ENCODE data around the gene SAMD13. TPM values are rescaled to one million over a fixed set of nuclear protein-coding genes. Genes with fewer than 3 reads are reported as not detected.

SAMD13 gene
- total RNA-seq, 1 experiment from 2014 or later = 2.5 TPM

DNA sequence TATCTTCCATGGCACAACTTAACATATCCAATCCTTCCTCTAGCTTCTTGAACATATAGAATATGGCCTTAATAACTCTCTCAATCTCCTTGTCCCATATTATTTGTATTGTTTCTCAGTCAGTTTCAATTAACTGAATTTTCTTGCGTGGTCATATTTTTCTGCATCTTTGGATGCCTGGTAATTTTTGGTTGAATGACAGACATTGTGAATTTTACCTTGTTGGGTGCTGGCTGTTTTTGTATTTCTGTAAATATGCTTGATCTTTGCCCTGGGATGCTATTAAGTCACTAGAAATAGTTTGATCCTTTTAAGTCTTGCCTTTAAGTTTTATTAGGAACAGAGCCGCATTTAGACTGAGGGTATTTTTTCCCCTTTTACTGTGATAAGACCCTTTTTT is 5.9 kb downstream of the SAMD13 start:
- in situ Hi-C loops (cut with HindIII; ENCODE audit: low pct_unique_long_range_greater_than_20kb, low sequenced_read_pairs) = no loop called here
- no peak for DNase-seq (ENCODE audit: low read depth)

- DNase-seq (ENCODE audit: low read depth) = no peak
- in situ Hi-C loops (cut with HindIII; ENCODE audit: low pct_unique_long_range_greater_than_20kb, low sequenced_read_pairs) = no loop called here
These were observed 9.8 kb downstream of the SAMD13 start for GRCh38 chr1:84311296-84311695.

- in situ Hi-C loops (cut with HindIII; ENCODE audit: low pct_unique_long_range_greater_than_20kb, low sequenced_read_pairs) = no loop called here
- no peak for DNase-seq (ENCODE audit: low read depth)
These were observed 18.2 kb downstream of the SAMD13 start for GRCh38 chr1:84319662-84320061.

DNA sequence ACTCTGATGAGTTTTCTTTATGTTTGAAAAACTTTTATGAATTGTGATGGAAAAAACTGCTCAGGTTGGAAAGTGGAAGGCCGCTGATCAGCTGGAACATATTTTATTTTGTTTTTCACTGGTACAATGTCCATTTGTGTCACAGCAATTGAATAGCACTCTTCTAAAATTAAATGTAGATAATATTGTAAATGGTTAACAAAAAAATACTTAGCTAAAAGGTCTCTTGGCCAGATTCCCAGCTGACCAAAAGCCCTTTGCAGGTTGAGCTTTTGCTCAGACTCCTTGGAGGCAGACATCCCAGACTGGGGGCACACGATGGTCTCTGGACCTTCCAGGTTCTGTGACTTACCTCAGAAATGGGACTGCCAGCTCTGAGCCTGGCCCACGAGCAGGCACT is 26.3 kb downstream of the SAMD13 start:
- DNase-seq (ENCODE audit: low read depth) = no peak
- in situ Hi-C loops (cut with HindIII; ENCODE audit: low pct_unique_long_range_greater_than_20kb, low sequenced_read_pairs) = no loop called here

DNA sequence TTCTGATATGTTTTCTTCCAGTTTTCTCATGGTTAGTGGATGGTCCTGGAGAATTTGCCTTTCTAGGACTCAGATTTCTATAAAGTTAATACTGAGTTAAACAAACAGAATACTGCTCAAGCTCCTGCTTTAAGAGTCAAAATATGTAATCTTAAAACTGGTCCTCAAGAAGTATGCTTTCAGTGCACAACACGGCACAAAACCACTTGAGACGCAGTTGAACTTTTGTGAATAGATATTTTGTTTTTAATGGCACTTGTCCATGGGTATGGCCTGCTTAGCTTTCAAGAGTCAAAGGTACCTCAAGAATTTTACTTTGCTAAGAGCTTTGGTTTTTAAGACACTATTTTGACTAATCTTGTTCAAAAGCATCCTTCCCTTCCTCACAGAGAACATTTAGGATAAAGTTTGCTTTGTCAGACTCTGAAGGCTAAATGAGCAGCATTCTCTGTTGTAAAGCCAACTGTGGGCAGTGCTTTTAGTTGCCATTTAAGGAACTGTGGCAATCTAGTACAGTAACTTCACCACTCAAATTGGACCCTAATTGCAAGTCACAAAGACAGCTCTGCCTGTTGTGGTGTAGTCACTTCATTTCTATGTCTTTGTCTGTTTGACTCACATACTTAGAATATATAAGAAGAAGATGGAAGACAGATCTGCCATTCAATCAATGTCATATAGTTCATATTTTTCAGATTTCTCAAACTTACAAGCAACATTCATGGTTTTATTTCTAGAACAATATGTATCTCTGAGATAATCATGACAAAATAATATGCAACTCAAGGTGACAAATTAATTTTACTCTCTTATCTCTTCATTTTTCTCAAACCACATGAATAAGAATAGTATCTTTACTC is 28.8 kb downstream of the SAMD13 start:
- in situ Hi-C loops (cut with HindIII; ENCODE audit: low pct_unique_long_range_greater_than_20kb, low sequenced_read_pairs) = no loop called here
- no peak for DNase-seq (ENCODE audit: low read depth)

GRCh38 chr1:84339503-84339902 is 38.0 kb downstream of the SAMD13 start:
- DNase-seq (ENCODE audit: low read depth) = peak; percentile 4
- in situ Hi-C loops (cut with HindIII; ENCODE audit: low pct_unique_long_range_greater_than_20kb, low sequenced_read_pairs) = no loop called here

DNA sequence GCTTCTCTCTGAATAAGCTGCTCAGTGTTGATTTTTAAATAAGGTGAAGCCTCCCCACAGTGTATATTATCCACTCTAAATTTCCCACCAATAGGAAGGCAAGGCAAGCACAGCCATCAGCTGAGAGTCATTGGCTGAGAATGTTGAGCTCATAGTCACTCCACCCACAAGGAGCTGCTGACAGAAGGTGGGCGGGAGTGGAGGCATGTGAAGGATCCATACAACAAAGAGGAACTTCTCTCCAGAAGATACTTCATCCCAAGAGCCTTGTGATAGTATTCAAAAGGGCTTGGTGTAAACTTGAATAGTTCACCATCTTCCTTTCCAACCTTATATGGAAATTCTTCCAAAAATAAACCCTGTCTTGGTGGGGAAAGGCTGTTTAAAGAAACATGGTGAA is 42.8 kb downstream of the SAMD13 start:
- in situ Hi-C loops (cut with HindIII; ENCODE audit: low pct_unique_long_range_greater_than_20kb, low sequenced_read_pairs) = no loop called here
- no peak for DNase-seq (ENCODE audit: low read depth)

- in situ Hi-C loops (cut with HindIII; ENCODE audit: low pct_unique_long_range_greater_than_20kb, low sequenced_read_pairs) = no loop called here
- DNase-seq (ENCODE audit: low read depth) = no peak
These were observed 43.7 kb downstream of the SAMD13 start for GRCh38 chr1:84345220-84345619.

DNA sequence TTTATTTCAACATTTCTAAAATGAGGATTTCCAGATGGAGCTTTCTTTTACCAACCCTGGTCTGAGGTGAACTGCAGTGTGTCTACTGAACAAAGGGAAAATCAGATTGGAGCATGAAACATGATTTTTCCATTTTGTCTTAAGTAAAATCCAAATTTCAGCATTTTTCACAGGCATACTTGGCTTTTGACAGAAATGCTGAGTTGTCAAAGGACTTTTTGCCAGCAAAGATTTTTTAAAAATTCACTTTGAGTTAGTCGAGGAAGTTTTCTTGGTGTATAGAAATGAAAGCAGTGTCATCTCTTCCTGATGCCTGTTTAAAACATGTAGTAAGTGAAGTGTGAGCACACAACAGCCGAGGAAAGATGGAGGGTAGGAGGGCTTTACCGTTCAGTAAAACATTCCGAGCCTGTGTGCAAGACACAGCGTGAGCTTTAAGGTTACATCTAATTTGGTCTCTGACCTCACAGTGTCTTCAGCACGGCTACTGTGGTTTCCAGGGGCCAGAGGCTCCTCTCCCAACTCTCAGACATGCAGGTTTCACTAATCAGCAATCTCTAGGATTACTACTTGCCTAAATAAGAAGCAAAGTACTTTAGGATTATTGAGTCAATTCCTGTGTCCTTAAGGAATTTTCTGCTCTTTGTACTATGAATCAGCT is 45.9 kb downstream of the SAMD13 start:
- in situ Hi-C loops (cut with HindIII; ENCODE audit: low pct_unique_long_range_greater_than_20kb, low sequenced_read_pairs) = no loop called here

GRCh38 chr1:84347932-84348555 is 46.5 kb downstream of the SAMD13 start:
- DNase-seq (ENCODE audit: low read depth) = no peak
- in situ Hi-C loops (cut with HindIII; ENCODE audit: low pct_unique_long_range_greater_than_20kb, low sequenced_read_pairs) = no loop called here

More for the DNA sequence above, 45.9 kb downstream of the SAMD13 start:
- DNase-seq (ENCODE audit: low read depth) = no peak

DNA sequence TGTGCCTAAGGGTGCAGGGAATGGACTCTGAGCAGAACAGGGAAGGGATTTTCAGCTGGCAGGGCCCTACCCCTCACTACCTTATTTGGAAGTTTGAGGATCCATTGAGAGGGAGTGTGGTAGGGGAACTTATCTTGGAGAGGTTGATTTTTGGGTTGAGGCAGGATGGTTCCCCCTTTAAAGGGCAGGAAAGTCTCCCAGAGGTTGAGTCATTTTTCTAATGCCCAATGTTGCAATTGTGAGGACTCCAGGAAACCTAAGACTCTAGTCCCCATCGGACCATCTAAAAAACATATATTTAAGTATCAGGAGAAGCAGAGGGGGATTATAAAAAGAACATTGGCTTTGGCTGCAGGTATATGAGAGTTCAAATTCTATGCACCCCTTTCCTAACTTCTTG is 47.3 kb downstream of the SAMD13 start:
- DNase-seq (ENCODE audit: low read depth) = no peak
- in situ Hi-C loops (cut with HindIII; ENCODE audit: low pct_unique_long_range_greater_than_20kb, low sequenced_read_pairs) = no loop called here

GRCh38 chr1:84350104-84350503 is 48.6 kb downstream of the SAMD13 start:
- DNase-seq (ENCODE audit: low read depth) = no peak
- in situ Hi-C loops (cut with HindIII; ENCODE audit: low pct_unique_long_range_greater_than_20kb, low sequenced_read_pairs) = no loop called here

- in situ Hi-C loops (cut with HindIII; ENCODE audit: low pct_unique_long_range_greater_than_20kb, low sequenced_read_pairs) = no loop called here
- DNase-seq (ENCODE audit: low read depth) = no peak
These were observed 49.0 kb downstream of the SAMD13 start for GRCh38 chr1:84350550-84350949.

- DNase-seq (ENCODE audit: low read depth) = no peak
- in situ Hi-C loops (cut with HindIII; ENCODE audit: low pct_unique_long_range_greater_than_20kb, low sequenced_read_pairs) = no loop called here
These were observed 51.0 kb downstream of the SAMD13 start for GRCh38 chr1:84352298-84353106.

DNA sequence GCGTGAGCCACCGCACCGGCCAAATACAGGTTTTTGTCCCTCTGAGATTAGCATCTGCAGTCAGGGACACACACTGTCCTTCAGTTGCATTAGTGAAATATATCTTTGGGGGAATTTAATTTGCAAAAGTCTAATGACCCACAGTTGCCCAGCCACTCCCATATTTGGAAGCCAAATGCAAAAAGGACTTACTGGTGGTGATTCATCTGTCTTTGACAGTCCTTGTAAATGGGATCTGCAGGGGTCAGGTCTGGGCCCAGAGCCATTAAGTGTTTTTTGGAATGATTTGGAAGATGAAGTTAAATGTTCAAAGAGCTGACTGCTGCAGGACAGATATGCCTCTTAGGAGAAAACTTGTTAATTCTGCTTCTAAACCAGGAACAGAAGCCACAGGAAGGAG is 52.2 kb downstream of the SAMD13 start:
- in situ Hi-C loops (cut with HindIII; ENCODE audit: low pct_unique_long_range_greater_than_20kb, low sequenced_read_pairs) = no loop called here
- DNase-seq (ENCODE audit: low read depth) = no peak

GRCh38 chr1:84355556-84355955 is 54.0 kb downstream of the SAMD13 start:
- DNase-seq (ENCODE audit: low read depth) = no peak
- in situ Hi-C loops (cut with HindIII; ENCODE audit: low pct_unique_long_range_greater_than_20kb, low sequenced_read_pairs) = no loop called here

DNA sequence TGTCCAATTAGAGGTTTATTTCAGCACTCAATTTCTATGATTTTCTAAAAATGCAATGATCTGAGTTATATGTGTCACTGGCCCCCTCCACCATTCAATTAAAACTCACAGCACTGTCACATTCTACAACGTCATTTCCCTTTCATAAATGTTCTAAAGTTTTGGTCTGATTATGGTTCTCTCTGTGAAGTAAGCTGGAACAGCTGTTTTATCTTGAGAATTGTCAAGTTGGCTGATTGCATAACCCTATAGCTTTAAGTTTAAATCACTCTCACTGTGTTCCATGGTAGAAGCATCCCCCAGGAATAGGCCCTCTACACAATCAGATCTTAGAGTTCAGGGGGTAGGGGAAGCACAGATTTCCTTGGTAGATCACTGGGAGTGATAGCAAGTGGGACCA is 55.4 kb downstream of the SAMD13 start:
- in situ Hi-C loops (cut with HindIII; ENCODE audit: low pct_unique_long_range_greater_than_20kb, low sequenced_read_pairs) = no loop called here
- DNase-seq (ENCODE audit: low read depth) = no peak

- DNase-seq (ENCODE audit: low read depth) = no peak
- in situ Hi-C loops (cut with HindIII; ENCODE audit: low pct_unique_long_range_greater_than_20kb, low sequenced_read_pairs) = no loop called here
These were observed 57.2 kb downstream of the SAMD13 start for GRCh38 chr1:84358695-84359094.

GRCh38 chr1:84360316-84360715 is 58.8 kb downstream of the SAMD13 start:
- DNase-seq (ENCODE audit: low read depth) = no peak
- in situ Hi-C loops (cut with HindIII; ENCODE audit: low pct_unique_long_range_greater_than_20kb, low sequenced_read_pairs) = no loop called here
